ENCODE data around the gene PRKCB.

- no peak for TF ChIP-seq JUND (IDR thresholded peaks at IDR 0.05)
- no peak for TF ChIP-seq CTCF (IDR thresholded peaks at IDR 0.05; ENCODE audit: low read depth, low read length, missing input control)
- no peak for TF ChIP-seq TAF1 (conservative IDR thresholded peaks at IDR 0.05)
- TF ChIP-seq GABPA (IDR thresholded peaks at IDR 0.05 in 1 of 2, conservative IDR thresholded peaks at IDR 0.05 in 1 of 2), result no peak
- no peak for TF ChIP-seq ATF3 (IDR thresholded peaks at IDR 0.05)
Observed at GRCh38 chr16:23940111-23940510, 104.3 kb downstream of the PRKCB start.
